Hindlimb muscle (tissue), 1 donor: ENCODE measurements around the gene AHSG. TPM values are rescaled to one million over a fixed set of nuclear protein-coding genes. Genes with fewer than 3 reads are reported as not detected.
"Not testable (repeated sequence)": the region's sequence is repeated elsewhere in the genome, so short reads cannot be mapped to it uniquely, and the experiment has no call there.

Experiments used
- DNase-seq: peaks from one replicate; pipeline ENCODE4 v3.0.0-alpha.2; 2013
- polyA plus RNA-seq: library from polyadenylated mRNA; unstranded; fragments of 120-200 nt; gene quantifications from one replicate; pipeline ENCODE4 v1.2.1, GENCODE V29; 2013; ENCODE audit not compliant: insufficient read length

Gene AHSG, protein sequence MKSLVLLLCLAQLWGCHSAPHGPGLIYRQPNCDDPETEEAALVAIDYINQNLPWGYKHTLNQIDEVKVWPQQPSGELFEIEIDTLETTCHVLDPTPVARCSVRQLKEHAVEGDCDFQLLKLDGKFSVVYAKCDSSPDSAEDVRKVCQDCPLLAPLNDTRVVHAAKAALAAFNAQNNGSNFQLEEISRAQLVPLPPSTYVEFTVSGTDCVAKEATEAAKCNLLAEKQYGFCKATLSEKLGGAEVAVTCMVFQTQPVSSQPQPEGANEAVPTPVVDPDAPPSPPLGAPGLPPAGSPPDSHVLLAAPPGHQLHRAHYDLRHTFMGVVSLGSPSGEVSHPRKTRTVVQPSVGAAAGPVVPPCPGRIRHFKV
- 0.45 TPM for polyA plus RNA-seq

DNA sequence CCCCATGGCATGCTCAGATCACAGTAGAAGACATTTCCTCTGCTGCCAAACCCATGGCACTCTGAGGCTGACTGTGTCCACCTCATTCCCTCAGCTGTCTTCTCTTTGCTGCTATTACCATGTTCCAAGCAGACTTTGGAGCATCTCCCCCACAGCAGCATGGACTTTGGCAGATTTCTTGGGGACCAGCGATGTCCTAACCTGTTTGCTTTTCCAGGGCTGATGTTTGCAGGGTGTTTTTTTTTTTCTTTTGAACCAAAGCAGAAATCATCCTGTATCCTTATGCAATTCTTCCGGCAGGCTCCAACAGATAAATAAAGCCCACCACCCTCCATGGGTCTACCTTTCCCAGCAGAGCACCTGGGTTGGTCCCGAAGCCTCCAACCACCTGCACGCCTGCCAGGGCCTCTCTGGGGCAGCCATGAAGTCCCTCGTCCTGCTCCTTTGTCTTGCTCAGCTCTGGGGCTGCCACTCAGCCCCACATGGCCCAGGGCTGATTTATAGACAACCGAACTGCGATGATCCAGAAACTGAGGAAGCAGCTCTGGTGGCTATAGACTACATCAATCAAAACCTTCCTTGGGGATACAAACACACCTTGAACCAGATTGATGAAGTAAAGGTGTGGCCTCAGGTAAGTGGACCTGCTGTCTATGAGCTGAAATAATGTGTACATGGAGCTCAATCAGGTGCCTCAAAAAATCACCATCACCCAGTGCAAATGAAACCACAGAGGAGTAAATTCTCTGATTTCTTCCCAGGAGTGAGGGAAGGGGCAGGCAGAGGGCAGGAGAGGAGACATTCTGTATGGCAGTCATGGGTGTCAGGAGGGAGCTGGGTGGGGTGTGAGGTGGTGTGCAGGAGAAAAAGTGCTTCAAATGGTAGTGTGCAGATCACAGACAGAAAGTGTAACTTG lies at the start of gene AHSG:
Gene AHSG, plus strand, starts transcription at position 340 of the 916 bp plus-strand sequence. Its CDS starts 82 bp downstream, at position 422.
- DNase-seq: no peak

DNA sequence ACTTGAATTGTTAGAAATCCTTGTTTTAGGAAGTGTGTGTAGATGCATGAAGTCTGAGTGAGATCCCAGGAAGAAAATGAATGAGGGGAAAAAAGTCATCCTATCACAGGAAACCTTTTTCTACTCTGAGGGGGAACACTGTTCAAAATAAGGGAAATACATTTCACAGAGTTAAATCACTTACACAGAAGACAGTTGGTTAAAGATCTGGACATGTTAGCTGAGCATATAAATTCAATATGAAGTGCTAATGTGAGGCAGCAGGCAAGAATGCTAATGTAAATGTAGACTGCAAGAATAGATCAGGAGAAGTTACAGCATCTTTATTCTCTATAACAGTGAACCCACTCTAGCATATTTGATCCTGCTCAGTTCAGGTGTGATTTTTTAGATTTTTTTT lies 48.3 kb upstream of the AHSG start:
- no peak for DNase-seq

DNA sequence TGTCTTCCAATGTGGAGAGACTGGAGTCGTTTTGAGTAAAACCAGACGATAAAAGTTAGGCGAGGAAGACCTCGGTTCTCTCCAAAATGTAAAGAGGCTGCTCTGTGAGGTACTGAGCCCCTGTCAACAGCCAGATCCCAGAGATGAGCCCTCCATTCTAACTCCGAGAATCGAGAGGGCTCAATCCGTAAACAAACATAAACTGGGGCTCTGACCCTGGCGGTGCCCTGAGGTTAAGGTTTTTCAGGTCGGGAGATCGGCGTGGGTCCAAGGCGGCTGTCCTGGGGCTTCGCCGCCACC lies 46.1 kb upstream of the AHSG start:
- DNase-seq: no peak

DNA sequence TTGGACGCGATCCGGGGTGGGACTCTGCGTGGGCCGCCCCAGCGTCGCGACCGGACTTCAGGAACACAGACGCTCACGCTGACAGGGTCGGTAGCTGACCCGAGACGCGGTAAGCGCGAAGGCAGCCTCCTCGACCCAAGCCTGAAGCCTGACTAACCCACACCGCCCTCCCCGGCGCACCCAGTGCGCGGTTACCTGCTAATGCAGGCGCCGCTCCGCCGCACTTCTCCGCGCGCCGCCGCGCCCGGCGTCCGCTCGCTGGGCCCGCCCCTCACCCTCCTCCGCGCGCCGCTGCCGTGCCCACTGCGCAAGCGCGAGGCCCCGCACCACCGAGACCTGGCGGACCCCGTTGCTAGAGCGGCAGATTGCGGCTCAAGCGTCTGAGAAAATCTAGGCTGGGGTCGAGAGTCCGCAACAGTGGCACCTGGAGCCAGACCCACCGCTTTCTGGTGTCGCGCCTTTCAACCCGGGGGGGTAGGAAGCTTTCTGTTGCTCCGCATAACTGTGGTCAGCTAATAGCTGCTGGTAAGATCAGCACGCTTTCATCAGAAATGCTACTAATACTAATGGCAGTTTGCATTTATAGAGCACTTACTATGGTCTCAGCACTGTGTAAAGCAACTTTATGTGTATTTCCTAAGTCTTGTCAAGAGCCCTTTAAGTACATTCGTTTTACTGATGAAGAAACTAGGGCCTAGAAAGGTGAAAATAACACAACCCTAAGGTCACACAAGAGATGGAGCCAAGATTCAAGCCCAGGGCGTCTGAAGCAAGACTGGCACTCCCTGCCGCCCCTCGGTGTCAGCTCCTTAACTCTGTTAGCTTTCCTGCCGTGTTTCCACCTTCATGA lies 45.6 kb upstream of the AHSG start, which contains the start of gene TBCCD1:
Gene TBCCD1, minus strand, starts transcription at position 268 of the 850 bp plus-strand sequence. CDS start 3,010 bp downstream, outside the sequence.
- DNase-seq: peak; percentile 95

DNA sequence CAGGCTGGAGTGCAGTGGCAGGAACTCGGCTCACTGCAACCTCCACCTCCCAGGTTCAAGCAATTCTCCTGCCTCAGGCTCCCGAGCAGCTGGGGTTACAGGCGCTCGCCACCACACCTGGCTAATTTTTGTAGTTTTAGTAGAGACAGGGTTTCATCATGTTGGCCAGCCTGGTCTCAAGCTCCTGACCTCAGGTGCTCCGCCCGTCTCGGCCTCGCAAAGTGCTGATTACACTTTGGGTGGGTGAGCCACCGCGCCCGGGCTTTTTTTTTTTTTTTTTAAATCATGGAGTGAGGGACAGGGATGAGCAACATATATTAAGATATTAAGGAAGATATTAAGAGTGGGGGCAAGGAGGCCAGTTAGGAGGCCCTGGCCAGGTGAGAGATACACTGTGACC lies 43.5 kb upstream of the AHSG start:
- DNase-seq: not testable (repeated sequence)

DNA sequence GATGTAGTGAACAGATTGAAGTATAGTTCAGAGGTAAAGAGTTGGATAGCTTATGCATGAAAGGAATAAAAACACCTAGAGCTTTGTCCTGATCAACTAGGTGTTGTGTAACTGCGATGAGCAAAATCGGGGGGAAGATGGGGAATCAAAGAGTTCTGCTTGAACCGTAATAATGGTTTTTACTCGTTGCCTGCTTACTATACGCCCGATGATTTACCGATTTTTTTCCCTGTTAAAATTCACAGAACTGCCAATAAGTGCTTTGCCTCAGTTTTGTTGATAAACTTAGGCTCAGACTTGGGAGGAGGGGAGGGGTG lies 43.1 kb upstream of the AHSG start:
- DNase-seq: no peak

DNA sequence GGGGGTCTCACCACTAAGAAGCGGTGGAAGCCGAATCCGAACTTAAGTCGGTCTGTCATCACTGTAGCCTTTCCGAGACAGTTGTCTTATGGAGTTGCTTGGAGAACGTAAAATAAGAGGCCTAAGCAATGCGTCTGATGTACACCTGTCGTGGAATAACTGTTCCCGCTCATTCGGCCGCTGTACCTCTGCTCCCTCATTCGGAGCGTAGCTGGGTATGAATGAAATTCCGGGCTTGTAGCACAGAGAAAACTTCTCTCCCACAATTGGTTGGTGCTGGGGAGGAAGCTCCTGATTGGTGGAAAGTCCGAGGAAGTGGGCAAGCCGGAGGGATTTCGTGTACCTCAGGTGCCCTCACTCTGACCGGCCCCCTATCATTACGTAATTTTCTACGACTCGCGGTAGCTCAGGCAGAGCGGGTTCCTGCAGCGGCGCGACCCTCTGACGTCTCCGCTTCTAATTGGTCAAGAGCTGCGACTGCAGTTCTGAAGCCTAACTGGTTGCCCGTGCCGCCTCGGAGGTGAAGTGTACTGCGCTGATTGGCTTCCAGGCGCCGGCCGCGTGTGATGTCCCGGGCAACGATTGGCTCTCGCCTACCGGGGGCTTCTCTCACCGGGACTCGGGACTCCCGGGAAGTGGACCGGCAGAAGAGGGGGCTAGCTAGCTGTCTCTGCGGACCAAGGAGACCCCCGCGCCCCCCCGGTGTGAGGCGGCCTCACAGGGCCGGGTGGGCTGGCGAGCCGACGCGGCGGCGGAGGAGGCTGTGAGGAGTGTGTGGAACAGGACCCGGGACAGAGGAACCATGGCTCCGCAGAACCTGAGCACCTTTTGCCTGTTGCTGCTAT lies 42.5 kb upstream of the AHSG start, which contains the start of gene DNAJB11:
Gene DNAJB11, plus strand, starts transcription at position 625 of the 845 bp plus-strand sequence. Its CDS starts 178 bp downstream, at position 803.
- DNase-seq: peak; percentile 100

DNA sequence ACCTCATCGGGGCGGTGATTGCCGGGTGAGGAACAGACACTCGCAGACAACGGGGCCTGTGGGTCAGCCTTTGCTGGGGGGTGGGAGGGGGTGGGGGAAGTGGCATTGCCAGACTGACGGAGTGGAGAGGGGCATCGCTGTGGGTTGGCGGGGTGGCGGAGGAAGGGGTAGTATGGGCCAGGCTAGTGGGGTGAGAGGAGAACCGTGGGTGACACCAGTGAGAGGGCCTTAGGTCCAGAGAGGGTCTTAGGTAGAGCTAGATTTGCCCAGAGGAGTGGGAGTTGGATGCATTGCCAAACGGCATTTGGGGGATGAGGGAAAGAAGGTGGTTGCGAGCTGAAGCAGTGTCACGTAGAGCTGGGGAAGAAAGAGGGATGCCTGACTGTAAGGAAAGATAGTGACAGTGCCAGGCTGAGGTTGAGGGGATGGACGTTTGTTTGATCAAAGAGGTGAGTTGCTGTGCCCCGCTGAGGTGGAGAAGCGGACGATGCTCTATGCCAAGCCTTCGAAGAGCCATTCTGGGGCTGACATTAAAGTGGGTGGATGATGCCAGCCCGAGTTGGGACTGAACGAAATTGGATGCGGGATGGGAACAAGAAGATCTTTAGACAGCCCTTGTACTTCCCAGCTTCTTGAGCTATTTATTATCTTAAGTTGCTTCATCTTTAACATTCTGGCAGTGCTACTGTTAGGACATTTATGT lies 41.8 kb upstream of the AHSG start:
- DNase-seq: no peak

DNA sequence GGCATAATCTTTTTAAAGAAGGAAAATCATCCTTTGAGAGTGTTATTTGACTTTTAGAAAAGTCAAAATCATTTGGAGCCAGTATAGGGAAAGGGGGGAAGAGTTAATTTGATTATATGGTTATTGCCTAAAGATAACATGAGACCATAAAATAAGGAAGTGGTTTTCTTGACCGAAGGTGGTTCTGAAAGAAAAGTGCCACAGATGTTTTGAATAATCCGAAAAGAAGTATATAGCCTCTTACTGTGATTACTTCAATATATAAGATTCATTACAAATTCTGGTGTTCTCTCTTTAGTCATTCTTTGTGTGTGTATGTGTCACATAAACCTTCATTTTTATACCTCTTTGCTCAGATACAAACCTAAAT lies 41.2 kb upstream of the AHSG start:
- no peak for DNase-seq

DNA sequence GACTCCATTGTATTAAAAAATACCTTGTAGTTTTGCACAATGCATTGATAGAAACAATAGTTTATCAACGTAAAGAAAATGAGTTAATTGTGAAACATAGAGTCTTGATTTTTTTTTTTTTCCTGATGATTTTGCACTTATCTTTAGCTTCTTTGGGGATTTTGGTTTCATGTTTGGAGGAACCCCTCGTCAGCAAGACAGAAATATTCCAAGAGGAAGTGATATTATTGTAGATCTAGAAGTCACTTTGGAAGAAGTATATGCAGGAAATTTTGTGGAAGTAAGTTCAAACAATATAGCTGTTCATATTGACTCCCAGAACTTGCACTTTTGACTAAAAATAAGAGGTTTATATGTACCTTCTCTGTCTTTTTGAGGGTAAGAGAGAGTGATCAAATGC lies 35.3 kb upstream of the AHSG start:
- no peak for DNase-seq

DNA sequence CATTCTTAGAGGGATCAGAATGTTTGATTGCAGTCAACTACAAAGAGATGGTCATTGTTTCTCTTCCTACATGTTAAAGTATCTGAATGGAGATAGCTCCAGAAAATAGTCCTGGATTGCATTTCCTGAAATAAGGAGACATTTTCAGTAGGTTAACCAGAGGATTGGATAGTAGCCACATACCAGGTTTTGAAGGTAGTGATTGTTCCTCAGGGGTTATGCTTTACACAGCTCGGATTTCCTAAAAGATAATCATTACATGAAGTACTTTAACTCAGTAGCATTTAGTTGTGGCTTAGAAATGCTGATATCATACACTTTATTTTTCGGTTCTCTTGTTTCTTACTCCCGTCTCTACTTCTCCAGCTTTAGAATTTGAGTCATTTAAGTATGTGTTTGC lies 32.1 kb upstream of the AHSG start:
- no peak for DNase-seq

DNA sequence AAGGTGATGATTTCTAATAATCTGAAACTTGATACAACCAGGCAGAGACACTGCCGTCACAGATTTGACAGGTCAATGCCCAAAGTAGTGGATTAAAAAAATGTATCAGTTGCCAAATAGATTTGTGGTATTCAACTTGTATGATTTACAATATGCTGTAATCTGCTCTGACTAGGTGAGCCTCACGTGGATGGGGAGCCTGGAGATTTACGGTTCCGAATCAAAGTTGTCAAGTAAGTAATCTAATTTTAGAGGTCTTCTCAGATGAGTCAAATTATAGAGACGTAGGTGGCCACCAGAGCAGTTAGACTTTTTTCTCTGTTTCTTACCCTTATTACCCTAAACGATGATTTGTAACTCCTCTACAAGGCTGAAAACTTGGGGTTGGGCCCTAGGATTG lies 30.3 kb upstream of the AHSG start:
- no peak for DNase-seq

DNA sequence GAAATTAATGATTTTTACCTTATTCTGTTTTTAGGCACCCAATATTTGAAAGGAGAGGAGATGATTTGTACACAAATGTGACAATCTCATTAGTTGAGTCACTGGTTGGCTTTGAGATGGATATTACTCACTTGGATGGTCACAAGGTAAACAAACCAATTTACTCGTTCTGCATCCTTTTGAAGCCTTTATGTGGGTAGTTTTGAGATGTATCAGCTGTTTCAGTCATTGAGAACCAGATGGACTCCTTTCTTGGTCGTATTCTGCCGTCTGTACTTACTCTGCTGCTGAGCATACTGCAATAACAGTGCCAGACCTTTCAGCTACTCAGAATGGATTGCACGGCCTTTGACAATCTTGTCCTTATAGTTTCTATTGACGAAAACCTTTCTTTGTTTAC lies 29.0 kb upstream of the AHSG start:
- no peak for DNase-seq

DNA sequence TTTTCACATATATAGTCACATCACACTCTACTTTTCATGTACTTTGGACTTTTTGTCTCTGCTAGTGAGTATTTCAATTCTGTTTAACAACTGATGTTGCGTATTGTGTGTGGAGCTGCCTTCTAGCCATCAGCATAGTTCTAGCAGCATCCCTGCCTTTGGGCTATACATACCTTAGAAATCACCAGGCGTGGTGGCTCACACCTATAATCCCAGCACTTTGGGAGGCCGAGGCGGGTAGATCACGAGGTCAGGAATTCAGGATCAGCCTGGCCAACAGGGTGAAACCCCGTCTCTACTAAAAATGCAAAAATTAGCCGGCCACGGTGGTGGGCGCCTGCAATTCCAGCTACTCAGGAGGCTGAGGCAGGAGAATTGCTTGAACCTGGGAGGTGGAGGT lies 26.6 kb upstream of the AHSG start:
- DNase-seq: not testable (repeated sequence)

DNA sequence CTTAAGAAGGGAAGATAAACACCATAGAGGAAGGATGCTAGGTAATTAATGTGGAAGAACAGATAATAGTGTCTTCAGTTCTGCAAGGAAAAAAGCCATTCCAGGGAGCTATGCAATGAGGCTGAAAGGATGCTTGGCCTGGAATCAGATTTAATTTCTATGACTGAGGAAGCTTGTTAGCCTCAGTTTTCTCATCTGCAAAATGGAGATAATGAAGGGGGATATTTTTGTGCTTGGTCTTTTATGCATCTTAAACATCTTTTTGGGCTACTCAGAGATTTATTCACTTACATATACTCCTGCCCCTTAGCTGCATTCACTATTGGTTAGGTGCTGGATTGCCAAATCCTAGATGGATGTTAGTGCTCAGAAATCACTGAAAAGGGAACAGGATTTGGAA lies 25.7 kb upstream of the AHSG start:
- DNase-seq: no peak

DNA sequence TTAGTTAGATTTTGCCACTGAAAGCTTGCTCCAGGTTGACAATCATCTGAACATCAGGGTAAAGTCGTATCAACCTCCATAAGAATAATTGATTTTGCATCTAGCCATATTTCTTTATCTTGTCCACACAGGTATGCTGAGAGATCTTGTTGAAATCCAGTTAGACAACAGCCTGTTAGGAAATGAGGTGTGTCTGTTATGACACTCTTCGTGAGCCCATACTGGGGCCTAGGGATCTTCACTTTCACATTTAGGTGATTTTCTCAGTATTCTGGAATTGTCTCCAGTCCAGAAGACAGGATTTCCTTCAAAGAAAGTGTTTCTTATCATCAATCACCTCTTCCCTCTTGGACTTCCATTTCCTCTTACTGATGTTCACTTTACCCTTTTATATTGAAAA lies 24.2 kb upstream of the AHSG start:
- DNase-seq: no peak

DNA sequence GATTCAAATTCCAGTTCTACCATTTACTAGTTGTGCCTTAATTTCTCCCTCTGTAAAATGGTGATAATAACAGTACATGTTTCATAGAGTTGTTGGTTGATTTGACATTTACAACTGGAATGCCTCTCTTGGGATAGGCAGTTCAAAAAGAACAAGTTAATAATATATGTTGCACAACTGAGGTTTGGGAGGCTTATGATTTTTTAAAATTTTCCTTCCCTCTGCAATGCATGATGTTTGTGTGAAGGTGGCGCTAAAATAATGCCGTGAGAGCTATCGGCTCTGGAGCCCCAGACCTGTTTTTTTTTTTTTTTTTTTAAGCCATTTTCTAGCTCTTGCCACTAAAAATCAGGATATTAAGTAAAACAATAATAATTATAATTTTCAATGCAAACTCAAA lies 23.7 kb upstream of the AHSG start:
- no peak for DNase-seq

DNA sequence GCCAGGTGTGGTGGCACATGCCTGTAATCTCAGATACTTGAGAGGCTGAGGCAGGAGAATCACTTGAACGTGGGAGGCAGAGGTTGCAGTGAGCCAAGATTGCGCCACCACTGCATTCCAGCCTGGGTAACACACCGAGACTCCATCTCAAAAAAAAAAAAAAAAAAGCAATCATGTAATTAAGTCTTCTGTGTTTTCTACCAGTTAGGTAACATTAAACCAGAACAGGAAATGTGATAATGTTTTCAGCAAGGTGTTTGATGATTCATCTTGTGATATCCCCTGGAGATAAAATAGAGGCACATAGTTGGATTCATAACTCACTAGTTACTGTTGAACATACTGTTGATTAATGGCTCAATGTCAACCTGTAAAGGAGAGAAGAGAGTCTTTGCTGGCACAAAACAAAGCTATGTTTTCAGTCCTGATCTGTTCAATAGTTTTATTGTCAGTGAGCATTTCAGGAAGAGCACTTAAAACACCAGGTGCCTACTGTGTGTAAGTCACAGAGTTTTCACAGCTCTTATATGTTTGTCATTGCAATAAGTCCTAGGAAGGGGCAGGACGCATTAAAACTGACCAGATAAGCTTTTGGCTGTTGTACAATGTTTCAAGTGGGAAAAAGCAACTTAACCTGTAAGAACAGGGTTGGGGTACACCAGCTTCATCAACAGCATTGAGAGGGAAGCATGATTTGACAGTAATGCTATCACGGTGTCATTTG lies 22.8 kb upstream of the AHSG start:
- DNase-seq: no peak

DNA sequence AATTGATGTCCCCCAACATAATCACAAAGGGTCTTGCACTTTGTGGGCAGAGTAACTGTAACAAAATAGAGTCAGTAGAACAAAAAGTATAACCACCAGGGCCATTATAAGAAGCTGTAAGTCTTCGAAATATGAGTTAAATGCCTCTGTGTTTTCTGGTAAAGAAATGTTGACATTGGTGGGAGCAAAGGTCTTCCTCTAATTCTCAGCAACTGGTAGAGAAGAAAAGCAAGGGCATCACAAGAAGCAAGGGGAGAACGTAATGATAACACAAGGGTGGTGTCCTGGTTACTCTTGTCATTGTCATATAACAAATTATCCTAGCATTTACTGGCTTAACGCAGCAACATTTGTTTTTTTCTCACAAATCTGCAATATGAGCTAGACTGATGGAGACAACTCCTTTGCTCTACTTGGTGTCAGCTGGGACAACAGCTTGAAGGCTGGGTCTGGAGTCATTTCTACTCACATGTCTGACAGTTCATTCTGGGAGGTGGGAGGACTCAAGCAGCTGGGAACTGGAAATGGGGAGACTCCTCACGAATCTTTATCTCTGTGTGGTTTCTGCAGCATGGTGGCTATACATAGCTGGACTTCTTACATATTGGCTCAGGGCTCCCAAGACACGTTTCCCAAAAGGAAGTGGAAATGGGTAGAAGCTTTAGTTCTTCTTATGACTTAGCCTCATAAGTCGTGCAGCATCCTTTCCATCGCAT lies 22.1 kb upstream of the AHSG start:
- no peak for DNase-seq

DNA sequence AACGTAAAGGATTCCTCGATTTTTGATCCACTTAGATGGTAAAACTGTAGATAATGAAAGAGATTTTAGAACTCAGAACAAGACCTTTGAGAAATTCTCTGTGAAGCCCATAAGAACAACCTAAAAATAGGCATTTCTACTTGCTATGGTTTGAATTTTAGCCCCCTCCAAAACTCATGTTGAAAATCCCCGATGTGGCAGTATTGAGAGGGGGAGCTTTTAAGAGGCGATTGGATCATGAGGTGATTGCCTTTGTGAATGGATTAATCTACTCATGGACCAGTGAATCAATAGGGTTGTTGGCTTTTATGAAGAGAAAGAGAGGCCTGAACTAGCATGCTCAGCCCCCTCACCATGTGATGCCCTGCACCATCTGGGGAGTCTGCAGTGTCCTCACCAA lies 20.2 kb upstream of the AHSG start:
- DNase-seq: no peak
